GM12878 (cell line): ENCODE data around the gene NEXN. TPM values are rescaled to one million over a fixed set of nuclear protein-coding genes. Genes with fewer than 3 reads are reported as not detected.

ENCODE experiments used
- ATAC-seq: fragments of 200-7000 bp; cut with Tn5 transposase; 3 replicates; pipeline ENCODE4 v1.9.1; 2020; ENCODE audit warnings: mild to moderate bottlenecking, moderate library complexity
- BruUV-seq: library from RNA; stranded (reverse); fragments of 400-500 nt; replicated peaks from 2 replicates; lab custom pipeline; 2021; lab: Mats Ljungman, UMichigan
- CTCF ChIA-PET: fragments of 300-600 bp; sonication (Branson Sonifier 250); formaldehyde crosslinking; extraction: SDS; loops from one replicate; lab custom pipeline; 2021; ENCODE audit warnings: inconsistent platforms; lab: Yijun Ruan, JAX
- POLR2A ChIA-PET: fragments of 350-600 bp; formaldehyde crosslinking; extraction: SDS; loops from one replicate; lab custom pipeline; 2021; ENCODE audit warnings: inconsistent platforms; lab: Charles Lee
- RAD21 ChIA-PET: fragments of 300-600 bp; sonication (Branson Sonifier 250); formaldehyde crosslinking; loops from one replicate; lab custom pipeline; 2023; ENCODE audit warnings: antibody characterized with exemption; ENCODE audit not compliant: unreplicated experiment; lab: Charles Lee
- SMC1A ChIA-PET: fragments of 300-600 bp; sonication (Branson Sonifier 250); formaldehyde crosslinking; loops from one replicate; lab custom pipeline; 2023; ENCODE audit not compliant: unreplicated experiment, uncharacterized antibody; lab: Charles Lee
- DNase-seq: peaks from one replicate; pipeline ENCODE4 v3.0.0-alpha.2; 2011; ENCODE audit warnings: low read depth, low spot score
- FAIRE-seq: peaks from 3 replicates; lab custom pipeline; 2011; peaks lifted over from hg19 to GRCh38; lab: Jason Lieb, UNC
- H2AFZ ChIP-seq: 2 replicates; pipeline ENCODE4 v1.6.0; 2011; ENCODE audit warnings: low read depth, low read length, control low read depth; ENCODE audit not compliant: control insufficient read depth
- H3K27ac ChIP-seq: 2 replicates; pipeline ENCODE4 v1.5.1; 2011; ENCODE audit warnings: control low read depth; ENCODE audit not compliant: control insufficient read depth, insufficient read depth
- H3K27me3 ChIP-seq, 2 experiments: replicated peaks in 1 of 2; 2 replicates each; pipeline versions ENCODE4 v1.6.0 to v1.6.1; 2011; ENCODE audit warnings: low read length in 1 of 2; ENCODE audit not compliant: control insufficient read depth in 2 of 2, insufficient read depth in 2 of 2
- H3K36me3 ChIP-seq, 2 experiments: 2 replicates each; pipeline ENCODE4 v1.5.1; 2011; ENCODE audit warnings: low read length in 1 of 2; ENCODE audit not compliant: control insufficient read depth in 2 of 2, insufficient read depth in 2 of 2
- H3K4me1 ChIP-seq: 2 replicates; pipeline ENCODE4 v1.6.1; 2011; ENCODE audit warnings: mild to moderate bottlenecking, low read length, moderate library complexity, mixed read lengths; ENCODE audit not compliant: control insufficient read depth, insufficient read depth
- H3K4me2 ChIP-seq: 2 replicates; pipeline ENCODE4 v1.6.0; 2011; ENCODE audit warnings: control low read depth; ENCODE audit not compliant: control insufficient read depth, insufficient read depth
- H3K4me3 ChIP-seq: fragments of 200-600 bp; sonication (generic); 2 replicates; pipeline ENCODE4 v1.5.1; 2016
- H3K79me2 ChIP-seq: 2 replicates; pipeline ENCODE4 v1.6.0; 2011; ENCODE audit warnings: low read length; ENCODE audit not compliant: control insufficient read depth, insufficient read depth
- H3K9ac ChIP-seq: 2 replicates; pipeline ENCODE4 v1.8.0; 2011; ENCODE audit warnings: low read length, control low read depth, mixed read lengths; ENCODE audit not compliant: control insufficient read depth, insufficient read depth
- H3K9me3 ChIP-seq: replicated peaks from 3 replicates; pipeline ENCODE4 v1.5.1; 2011; ENCODE audit warnings: mild to moderate bottlenecking, low read length; ENCODE audit not compliant: control insufficient read depth, insufficient read depth
- H4K20me1 ChIP-seq: 2 replicates; pipeline ENCODE4 v1.6.0; 2011; ENCODE audit not compliant: control insufficient read depth, insufficient read depth
- BCL11A ChIP-seq: IDR thresholded peaks from 2 replicates; pipeline ENCODE4 v1.6.1; 2011; ENCODE audit warnings: low read depth, low read length
- CHD2 ChIP-seq: IDR thresholded peaks from 2 replicates; pipeline ENCODE4 v1.6.1; 2011; ENCODE audit warnings: low read depth, low read length, improper control_type of control experiment, borderline replicate concordance
- CREB1 ChIP-seq: IDR thresholded peaks from 2 replicates; pipeline ENCODE4 v1.6.1; 2012; ENCODE audit warnings: low read depth, mild to moderate bottlenecking, inconsistent platforms
- HCFC1 ChIP-seq: fragments of 150-350 bp; IDR thresholded peaks from 2 replicates; pipeline ENCODE4 v1.6.1; 2014; ENCODE audit warnings: low read length
- MEF2B ChIP-seq: fragments of 450-650 bp; IDR thresholded peaks from 2 replicates; pipeline ENCODE4 v1.6.1; 2018; ENCODE audit warnings: mild to moderate bottlenecking, moderate library complexity; ENCODE audit not compliant: partially characterized antibody, poor library complexity, severe bottlenecking
- NFIC ChIP-seq: IDR thresholded peaks from 2 replicates; pipeline ENCODE4 v1.6.1; 2012; ENCODE audit warnings: low read depth, mild to moderate bottlenecking, inconsistent platforms, low read length, moderate library complexity
- NRF1 ChIP-seq: conservative IDR thresholded peaks from 2 replicates; pipeline ENCODE4 v1.6.1; 2011; ENCODE audit warnings: mild to moderate bottlenecking, low read depth, low read length, improper control_type of control experiment
- PML ChIP-seq: IDR thresholded peaks from 2 replicates; pipeline ENCODE4 v1.6.1; 2012; ENCODE audit warnings: low read length, inconsistent platforms
- POLR2AphosphoS5 ChIP-seq: IDR thresholded peaks from 2 replicates; pipeline ENCODE4 v1.6.1; 2011; ENCODE audit warnings: mild to moderate bottlenecking, low read length, inconsistent platforms
- WGBS: methylation state at CpG from one replicate; pipeline ENCODE4 v1.1.6; 2016; ENCODE audit warnings: low lambda C conversion rate; ENCODE audit not compliant: insufficient replicate concordance, insufficient coverage; ENCODE audit errors: missing lambda C conversion rate; 5-methylcytosine and 5-hydroxymethylcytosine counted together
- in situ Hi-C: fragments of 300-500 bp; cut with MboI; formaldehyde crosslinking; loops from 9 replicates; pipeline ENCODE4 v1.14.3; 2018; ENCODE audit warnings: mixed read lengths
- intact Hi-C: fragments of 100-400 bp; cut with micrococcal nuclease; formaldehyde crosslinking; loops from one replicate; pipeline ENCODE4 v1.14.2; 2022; ENCODE audit not compliant: unreplicated experiment
- polyA plus RNA-seq, 11 experiments: library from polyadenylated mRNA; depleted of rRNA in 4 of 11; unstranded in 6 of 11; stranded (reverse) in 5 of 11; fragments of >200 nt; fragmentation: Nextera tagmentation in 4 of 11; fragmentation: Illumina TruSeq in 1 of 11; extraction: Ambion mirVana in 4 of 11; extraction: Trizol in 1 of 11; gene quantifications; 1 replicate in 1 of 11; 2 replicates in 10 of 11; pipeline versions ENCODE4 v1.2.1 to v1.2.3, GENCODE V29; 2011 to 2016; ENCODE audit warnings: inconsistent platforms in 2 of 11, missing spikeins in 2 of 11, low read depth in 1 of 11
- total RNA-seq, 4 experiments: library from RNA; depleted of rRNA in 3 of 4; stranded (reverse); fragments of >200 nt in 3 of 4; fragmentation: Illumina TruSeq in 1 of 4; extraction: Trizol in 1 of 4; gene quantifications; 2 replicates each; pipeline versions ENCODE4 v1.2.1 to v1.2.3, GENCODE V29; 2013 to 2021
- TF ChIP-seq, protein P1 (sequence below): fragments of 450-650 bp; IDR thresholded peaks from 2 replicates; pipeline ENCODE4 v1.6.1; 2017; ENCODE audit warnings: mild to moderate bottlenecking, low read depth, inconsistent platforms; ENCODE audit not compliant: poor library complexity, severe bottlenecking
- TF ChIP-seq, protein P2 (sequence below): fragments of 450-650 bp; formaldehyde crosslinking; IDR thresholded peaks from 2 replicates; pipeline ENCODE4 v1.4.0; 2020; ENCODE audit warnings: mild to moderate bottlenecking, moderate library complexity
- TF ChIP-seq, protein P3 (sequence below), 3 experiments: IDR thresholded peaks in 2 of 3; conservative IDR thresholded peaks in 1 of 3; 2 replicates each; pipeline ENCODE4 v1.5.1; 2011; ENCODE audit warnings: low read depth in 3 of 3, low read length in 3 of 3, mild to moderate bottlenecking in 3 of 3, control low read depth in 2 of 3, moderate library complexity in 2 of 3, inconsistent platforms in 1 of 3, mixed read lengths in 1 of 3; ENCODE audit not compliant: control insufficient read depth in 2 of 3, insufficient read depth in 1 of 3; ENCODE audit errors: extremely low read depth in 1 of 3

NEXN gene
- total and polyA plus RNA-seq, 10 of the 15 experiments (the other 5 are each of a cell fraction or from before 2014, with no cell fraction given) = 2.5 to 46.6 (median 15.4) TPM

DNA sequence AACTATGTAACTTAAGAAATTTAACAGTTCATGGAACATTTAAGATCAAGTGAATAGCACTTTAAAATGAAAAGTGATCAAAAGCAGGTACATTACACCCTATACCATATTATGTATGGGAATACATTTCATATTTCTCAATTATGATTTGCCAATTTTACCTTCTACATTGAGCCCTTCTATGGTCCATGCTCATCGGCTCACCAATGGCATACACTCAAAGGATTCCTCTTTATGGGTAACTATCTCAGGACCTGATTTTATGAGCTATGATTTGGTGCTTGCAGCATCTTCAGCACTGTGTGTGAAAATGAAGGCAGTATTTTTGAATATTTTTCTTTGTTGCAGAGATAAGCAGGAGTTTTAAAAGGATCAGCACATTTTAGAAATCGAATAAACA lies 56.9 kb downstream of the NEXN start (continued):
- TF ChIP-seq, protein P1, sequence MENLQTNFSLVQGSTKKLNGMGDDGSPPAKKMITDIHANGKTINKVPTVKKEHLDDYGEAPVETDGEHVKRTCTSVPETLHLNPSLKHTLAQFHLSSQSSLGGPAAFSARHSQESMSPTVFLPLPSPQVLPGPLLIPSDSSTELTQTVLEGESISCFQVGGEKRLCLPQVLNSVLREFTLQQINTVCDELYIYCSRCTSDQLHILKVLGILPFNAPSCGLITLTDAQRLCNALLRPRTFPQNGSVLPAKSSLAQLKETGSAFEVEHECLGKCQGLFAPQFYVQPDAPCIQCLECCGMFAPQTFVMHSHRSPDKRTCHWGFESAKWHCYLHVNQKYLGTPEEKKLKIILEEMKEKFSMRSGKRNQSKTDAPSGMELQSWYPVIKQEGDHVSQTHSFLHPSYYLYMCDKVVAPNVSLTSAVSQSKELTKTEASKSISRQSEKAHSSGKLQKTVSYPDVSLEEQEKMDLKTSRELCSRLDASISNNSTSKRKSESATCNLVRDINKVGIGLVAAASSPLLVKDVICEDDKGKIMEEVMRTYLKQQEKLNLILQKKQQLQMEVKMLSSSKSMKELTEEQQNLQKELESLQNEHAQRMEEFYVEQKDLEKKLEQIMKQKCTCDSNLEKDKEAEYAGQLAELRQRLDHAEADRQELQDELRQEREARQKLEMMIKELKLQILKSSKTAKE = no peak
- no peak for TF ChIP-seq HCFC1
- no peak for TF ChIP-seq CREB1
- no peak for TF ChIP-seq CHD2
- TF ChIP-seq NRF1 = no peak

DNA sequence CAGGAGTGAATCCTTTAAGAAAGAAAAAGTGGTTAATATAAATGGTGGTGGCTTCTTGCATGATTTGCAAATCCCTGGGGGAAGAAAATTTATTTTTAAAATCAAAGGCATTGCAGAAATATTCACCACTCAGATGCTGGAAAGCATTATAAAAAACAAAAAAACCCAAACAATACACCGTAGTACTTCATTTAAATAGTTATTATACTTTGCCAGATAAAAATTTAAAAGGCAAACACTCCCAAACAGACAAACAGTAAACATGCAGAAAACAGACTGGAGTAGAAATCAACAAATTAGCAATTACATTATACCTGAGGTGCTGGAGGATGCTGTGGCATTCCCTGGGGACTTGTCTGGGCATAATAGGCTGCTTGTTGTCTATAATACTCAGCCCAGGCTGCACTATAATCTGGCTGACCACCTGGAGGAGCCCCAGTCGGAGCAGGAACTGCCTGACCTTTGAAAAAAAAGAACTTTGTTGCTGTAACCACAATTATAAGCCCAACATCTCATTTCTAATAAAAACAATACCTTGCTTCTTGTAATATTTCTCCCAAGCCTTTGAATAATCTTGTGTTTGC lies 60.5 kb downstream of the NEXN start:
- no peak overlapping the region for H3K27ac ChIP-seq
- H3K79me2 ChIP-seq = peaks cover 6% of the 10 kb centered on the region
- intact Hi-C loops (loop anchor here (5.0 kb wide), 1 partner anchor 163 kb away; no protein-coding TSS in a partner anchor), in situ Hi-C loops (no loop called here)
- H3K36me3 ChIP-seq = peaks cover 0 to 40% of the 10 kb centered on the region in 2 experiments; a peak in 3 of 4 replicates
- peaks cover 16% of the 10 kb centered on the region for H3K4me1 ChIP-seq
- no peaks in the 10 kb centered on the region for H4K20me1 ChIP-seq
- TF ChIP-seq, protein P2, sequence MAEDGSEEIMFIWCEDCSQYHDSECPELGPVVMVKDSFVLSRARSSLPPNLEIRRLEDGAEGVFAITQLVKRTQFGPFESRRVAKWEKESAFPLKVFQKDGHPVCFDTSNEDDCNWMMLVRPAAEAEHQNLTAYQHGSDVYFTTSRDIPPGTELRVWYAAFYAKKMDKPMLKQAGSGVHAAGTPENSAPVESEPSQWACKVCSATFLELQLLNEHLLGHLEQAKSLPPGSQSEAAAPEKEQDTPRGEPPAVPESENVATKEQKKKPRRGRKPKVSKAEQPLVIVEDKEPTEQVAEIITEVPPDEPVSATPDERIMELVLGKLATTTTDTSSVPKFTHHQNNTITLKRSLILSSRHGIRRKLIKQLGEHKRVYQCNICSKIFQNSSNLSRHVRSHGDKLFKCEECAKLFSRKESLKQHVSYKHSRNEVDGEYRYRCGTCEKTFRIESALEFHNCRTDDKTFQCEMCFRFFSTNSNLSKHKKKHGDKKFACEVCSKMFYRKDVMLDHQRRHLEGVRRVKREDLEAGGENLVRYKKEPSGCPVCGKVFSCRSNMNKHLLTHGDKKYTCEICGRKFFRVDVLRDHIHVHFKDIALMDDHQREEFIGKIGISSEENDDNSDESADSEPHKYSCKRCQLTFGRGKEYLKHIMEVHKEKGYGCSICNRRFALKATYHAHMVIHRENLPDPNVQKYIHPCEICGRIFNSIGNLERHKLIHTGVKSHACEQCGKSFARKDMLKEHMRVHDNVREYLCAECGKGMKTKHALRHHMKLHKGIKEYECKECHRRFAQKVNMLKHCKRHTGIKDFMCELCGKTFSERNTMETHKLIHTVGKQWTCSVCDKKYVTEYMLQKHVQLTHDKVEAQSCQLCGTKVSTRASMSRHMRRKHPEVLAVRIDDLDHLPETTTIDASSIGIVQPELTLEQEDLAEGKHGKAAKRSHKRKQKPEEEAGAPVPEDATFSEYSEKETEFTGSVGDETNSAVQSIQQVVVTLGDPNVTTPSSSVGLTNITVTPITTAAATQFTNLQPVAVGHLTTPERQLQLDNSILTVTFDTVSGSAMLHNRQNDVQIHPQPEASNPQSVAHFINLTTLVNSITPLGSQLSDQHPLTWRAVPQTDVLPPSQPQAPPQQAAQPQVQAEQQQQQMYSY (CRISPR knock-in tag) = no peak
- TF ChIP-seq BCL11A = no peak
- TF ChIP-seq, protein P3, sequence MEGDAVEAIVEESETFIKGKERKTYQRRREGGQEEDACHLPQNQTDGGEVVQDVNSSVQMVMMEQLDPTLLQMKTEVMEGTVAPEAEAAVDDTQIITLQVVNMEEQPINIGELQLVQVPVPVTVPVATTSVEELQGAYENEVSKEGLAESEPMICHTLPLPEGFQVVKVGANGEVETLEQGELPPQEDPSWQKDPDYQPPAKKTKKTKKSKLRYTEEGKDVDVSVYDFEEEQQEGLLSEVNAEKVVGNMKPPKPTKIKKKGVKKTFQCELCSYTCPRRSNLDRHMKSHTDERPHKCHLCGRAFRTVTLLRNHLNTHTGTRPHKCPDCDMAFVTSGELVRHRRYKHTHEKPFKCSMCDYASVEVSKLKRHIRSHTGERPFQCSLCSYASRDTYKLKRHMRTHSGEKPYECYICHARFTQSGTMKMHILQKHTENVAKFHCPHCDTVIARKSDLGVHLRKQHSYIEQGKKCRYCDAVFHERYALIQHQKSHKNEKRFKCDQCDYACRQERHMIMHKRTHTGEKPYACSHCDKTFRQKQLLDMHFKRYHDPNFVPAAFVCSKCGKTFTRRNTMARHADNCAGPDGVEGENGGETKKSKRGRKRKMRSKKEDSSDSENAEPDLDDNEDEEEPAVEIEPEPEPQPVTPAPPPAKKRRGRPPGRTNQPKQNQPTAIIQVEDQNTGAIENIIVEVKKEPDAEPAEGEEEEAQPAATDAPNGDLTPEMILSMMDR (IDR thresholded peaks at IDR 0.05 in 2 of 3, conservative IDR thresholded peaks at IDR 0.05 in 1 of 3; ENCODE audit: control insufficient read depth in 2 of 3, extremely low read depth in 1 of 3, insufficient read depth in 1 of 3, low read depth in 3 of 3, low read length in 3 of 3) = peak; percentile 13 to 21 (median 19); a peak in 3 of 6 replicates
- no peak for TF ChIP-seq NFIC
- peak; percentile 62; the same call in 1 of the 2 replicates for TF ChIP-seq POLR2AphosphoS5
- peak; percentile 70 for TF ChIP-seq MEF2B
- no peak for TF ChIP-seq PML
- ChIA-PET SMC1A (interaction anchor here (2.6 kb wide), 1 partner anchor 8 kb away, joined by 15 read pairs; no protein-coding TSS in a partner anchor), RAD21 (interaction anchor here (0.7 kb wide), 1 partner anchor 350 kb away, joined by 3 read pairs; no protein-coding TSS in a partner anchor), POLR2A (interaction anchor here (0.6 to 0.7 kb wide), 3 partner anchors 29 to 384 kb away, joined by 5 to 7 read pairs (median 6); no protein-coding TSS in a partner anchor), CTCF (interaction anchor here (0.6 to 0.8 kb wide), 2 partner anchors 20 to 165 kb away, joined by 3 read pairs; no protein-coding TSS in a partner anchor)
- H3K9me3 ChIP-seq = no peaks in the 10 kb centered on the region
- no peak overlapping the region for H3K4me2 ChIP-seq
- H2AFZ ChIP-seq = no peak overlapping the region
- no peak overlapping the region for H3K4me3 ChIP-seq
- no peak for FAIRE-seq
- H3K27me3 ChIP-seq = no peaks in the 10 kb centered on the region
- peak; percentile 49 for ATAC-seq
- BruUV-seq = TSS peak; percentile 1
- WGBS = 53% methylated on average over 2 of the region's 2 CpGs
- DNase-seq = no peak
- no peak overlapping the region for H3K9ac ChIP-seq
